DND-41 (cell line): ENCODE data around the gene PRCC.

Experiments
- EZH2 ChIP-seq: IDR thresholded peaks from 3 replicates; pipeline ENCODE4 v1.6.1; 2012; ENCODE audit warnings: borderline replicate concordance, low read depth, mild to moderate bottlenecking, moderate library complexity, low read length, inconsistent platforms; ENCODE audit not compliant: severe bottlenecking
- TF ChIP-seq, protein P1 (sequence below): IDR thresholded peaks from 2 replicates; pipeline ENCODE4 v1.5.1; 2012; ENCODE audit warnings: borderline replicate concordance, low read length, moderate library complexity, mild to moderate bottlenecking; ENCODE audit not compliant: poor library complexity, severe bottlenecking; ENCODE audit errors: extremely low read depth

DNA sequence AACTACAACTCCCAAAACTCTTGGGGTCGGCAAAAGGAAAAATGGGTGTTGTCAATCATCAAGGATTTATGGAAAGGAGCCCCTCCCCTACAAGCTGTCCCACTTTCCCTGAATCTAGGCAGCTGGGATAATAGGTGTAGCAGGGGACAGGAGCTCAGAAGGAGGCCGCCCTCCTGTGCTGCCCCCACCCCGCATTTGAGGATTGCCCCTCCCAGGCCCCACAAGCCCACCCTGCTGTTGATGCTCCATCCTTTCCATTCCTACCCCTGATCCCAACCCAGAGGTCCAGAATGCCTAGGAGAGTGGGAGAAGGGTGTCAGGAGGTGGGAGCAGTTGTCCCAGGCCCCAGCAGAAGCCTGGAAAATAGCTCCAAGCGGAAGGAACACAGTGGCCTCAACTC lies 24.5 kb upstream of the PRCC start:
- TF ChIP-seq, protein P1, sequence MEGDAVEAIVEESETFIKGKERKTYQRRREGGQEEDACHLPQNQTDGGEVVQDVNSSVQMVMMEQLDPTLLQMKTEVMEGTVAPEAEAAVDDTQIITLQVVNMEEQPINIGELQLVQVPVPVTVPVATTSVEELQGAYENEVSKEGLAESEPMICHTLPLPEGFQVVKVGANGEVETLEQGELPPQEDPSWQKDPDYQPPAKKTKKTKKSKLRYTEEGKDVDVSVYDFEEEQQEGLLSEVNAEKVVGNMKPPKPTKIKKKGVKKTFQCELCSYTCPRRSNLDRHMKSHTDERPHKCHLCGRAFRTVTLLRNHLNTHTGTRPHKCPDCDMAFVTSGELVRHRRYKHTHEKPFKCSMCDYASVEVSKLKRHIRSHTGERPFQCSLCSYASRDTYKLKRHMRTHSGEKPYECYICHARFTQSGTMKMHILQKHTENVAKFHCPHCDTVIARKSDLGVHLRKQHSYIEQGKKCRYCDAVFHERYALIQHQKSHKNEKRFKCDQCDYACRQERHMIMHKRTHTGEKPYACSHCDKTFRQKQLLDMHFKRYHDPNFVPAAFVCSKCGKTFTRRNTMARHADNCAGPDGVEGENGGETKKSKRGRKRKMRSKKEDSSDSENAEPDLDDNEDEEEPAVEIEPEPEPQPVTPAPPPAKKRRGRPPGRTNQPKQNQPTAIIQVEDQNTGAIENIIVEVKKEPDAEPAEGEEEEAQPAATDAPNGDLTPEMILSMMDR, result no peak
- TF ChIP-seq EZH2, result no peak
